ENCODE data around the gene EN1.

Gene EN1

DNA sequence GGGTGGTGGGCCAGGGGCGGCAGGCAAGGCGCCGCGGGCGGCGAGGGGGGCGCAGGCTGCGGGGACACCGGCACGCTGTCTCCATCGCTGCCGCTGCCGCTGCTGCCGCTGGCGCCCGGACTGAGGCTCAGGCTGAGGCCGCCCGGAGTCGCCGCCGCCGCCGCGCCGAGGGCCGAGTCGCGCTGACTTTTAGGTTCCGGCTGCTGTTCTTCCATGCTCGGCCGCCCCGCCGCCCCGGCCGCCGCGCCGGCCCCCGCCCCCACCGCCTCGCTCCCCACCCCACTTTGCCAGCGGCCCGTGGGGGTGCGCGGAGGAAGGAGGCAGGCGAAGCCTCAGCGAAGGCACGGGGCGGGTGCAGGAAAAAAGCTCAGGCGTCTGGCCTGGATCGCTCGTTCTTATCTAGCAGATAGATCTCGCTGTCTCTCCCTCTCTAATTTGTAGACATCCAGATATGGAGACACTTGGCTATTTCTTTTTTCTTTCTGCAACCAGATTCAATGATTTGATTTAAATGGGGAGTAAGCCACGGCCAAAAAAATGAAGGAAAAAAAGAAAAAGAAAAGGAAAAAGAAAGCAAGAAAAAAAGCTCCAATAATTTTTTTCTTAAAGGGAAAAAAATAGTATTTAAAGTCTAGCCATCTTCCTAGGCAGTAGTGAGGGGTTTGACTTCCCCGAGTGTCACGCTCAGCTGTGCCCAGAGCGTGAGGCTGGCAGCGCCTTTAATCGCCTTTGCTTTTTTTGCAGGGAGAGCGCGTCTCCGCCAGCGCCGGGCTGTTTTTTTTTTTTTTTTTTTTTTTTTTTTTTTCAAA is at the start of gene EN1:
Gene EN1, minus strand, starts transcription at position 696 of the 809 bp plus-strand sequence. Its CDS starts 481 bp downstream, at position 215.
- DNase-seq, result peak; percentile 79

DNA sequence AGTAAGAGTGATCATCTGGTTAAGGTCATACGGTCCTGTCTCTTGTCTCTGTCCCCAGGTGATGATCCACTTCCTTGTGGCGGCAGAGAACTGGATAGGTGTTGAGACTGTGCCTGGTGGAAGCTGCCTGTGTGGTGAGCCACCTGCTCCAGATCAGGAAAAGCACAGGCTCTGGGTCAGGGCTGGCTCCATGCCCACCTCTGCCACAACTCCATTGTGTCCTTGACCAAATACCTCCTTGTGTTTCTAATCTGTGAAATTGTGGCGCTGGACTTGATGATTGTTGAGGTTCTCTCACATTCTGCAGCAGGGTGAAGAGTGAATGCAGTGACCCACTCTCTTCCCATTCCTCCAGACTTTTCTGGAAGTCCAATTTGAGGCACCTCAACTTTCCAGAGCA is 45.7 kb upstream of the EN1 start:
- no peak for DNase-seq

DNA sequence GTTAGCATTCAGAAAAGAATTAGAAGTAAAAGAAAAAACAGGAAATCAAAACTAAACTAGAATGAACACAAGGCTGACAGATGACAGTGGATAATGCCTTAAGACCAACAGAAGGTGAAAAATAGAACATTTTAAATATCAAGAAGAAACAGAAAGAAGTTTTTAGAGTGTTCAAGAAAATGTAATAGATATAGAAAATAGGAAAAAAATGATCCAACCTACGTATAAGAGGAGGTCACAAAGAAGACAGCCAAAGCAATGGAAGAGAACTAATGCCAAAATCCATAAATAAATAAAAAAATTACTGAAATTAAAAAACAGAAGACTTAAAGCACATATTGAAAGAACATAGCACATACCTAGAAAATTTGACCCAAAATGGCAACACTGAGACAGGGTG is 42.5 kb upstream of the EN1 start:
- DNase-seq, result no peak

DNA sequence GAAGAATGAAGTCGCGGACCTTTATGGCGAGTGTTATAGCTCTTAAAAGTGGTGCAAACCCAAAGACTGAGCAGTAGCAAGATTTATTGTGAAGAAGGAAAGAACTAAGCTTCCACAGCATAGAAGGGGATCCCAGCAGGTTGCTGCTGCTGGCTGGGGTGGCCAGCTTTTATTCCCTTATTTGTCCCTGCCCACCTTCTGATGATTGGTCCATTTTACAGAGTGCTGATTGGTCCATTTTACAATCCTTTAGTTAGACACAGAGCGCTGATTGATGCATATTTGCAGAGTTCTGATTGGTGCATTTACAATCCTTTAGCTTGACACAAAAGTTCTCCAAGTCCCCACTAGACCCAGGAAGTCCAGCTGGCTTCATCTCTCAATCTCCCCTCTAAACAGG is 36.3 kb upstream of the EN1 start:
- no peak for DNase-seq

DNA sequence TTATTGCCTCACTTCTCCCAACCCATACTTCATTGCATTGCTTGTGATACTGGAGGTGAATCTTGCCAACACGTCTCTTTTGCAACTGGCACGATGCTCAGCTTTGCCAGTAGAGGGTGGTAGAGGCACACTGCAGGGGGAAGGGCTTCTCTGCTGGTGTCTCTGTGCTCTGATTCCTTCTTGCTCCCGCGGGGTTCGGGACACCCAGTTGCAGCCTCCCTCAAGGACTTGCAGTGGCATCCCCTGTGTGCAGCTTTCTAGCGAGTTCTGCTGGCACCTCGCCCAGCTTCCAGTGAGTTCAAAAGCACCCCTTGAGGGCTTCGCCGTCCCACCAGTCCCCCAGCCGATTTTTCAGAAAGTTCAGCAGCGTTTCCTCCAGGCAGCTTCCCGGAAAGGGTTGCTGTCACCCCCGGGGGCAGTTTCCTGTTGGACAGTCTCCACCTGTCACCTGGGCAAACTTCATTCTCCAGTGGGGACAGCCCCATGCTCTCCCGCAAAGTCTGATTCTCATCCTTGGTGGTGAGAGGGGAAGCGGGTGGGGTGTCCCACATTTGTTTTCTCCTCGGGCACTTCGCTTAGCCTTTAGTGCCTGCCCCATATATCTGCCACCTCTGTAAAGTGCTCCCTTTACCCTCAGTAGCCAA is 35.4 kb upstream of the EN1 start:
- peak; percentile 54 for DNase-seq

DNA sequence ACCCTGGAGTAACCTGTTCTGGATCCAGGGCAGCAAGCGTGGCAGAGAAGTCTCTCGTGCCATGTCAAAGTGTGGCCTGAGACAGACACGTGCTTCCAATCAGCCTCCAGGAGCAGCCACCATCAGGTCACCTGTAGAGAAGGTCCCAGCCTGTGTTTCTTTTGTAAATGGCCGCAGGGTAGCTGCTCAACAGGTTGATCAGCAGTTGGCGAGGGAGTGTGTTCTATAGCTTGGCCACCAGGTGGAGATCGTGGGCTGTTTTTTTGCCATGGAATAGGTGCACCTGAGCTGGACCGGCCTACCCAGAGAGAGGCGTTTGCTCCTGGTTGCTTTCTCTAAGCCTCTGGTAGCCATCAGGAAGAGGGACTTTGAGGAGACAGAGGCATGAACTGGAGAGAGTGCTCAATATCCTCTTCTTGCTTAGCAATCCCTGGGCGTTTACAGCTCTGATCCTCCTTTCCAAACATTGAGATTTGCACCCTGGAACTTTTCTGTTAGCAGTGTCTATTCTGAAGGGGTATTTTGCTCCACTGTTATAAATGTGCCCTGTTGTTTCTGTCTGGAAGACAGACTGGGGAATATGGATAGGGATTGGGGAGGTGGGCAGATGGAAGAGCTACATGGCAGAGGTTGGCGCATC is 34.2 kb upstream of the EN1 start:
- DNase-seq, result peak; percentile 23

DNA sequence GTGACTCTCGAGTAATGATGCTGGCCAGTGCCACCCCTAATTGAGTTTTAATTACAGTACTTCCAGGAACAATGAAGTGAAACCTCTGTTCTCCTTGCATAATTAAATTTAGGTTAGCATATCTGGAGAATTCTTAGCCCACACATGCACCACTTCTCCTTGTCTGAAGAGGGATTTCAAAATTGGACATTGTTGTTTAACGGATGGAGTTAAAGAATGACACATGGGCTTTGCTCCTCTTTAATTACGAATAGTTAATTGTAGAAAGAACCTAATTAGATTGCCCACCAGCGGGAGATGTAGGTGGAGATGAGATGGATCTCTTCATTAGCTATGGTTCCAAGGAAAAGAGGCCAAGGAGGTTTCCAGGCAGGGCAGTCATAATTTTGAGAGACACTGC is 33.1 kb upstream of the EN1 start:
- DNase-seq, result no peak

DNA sequence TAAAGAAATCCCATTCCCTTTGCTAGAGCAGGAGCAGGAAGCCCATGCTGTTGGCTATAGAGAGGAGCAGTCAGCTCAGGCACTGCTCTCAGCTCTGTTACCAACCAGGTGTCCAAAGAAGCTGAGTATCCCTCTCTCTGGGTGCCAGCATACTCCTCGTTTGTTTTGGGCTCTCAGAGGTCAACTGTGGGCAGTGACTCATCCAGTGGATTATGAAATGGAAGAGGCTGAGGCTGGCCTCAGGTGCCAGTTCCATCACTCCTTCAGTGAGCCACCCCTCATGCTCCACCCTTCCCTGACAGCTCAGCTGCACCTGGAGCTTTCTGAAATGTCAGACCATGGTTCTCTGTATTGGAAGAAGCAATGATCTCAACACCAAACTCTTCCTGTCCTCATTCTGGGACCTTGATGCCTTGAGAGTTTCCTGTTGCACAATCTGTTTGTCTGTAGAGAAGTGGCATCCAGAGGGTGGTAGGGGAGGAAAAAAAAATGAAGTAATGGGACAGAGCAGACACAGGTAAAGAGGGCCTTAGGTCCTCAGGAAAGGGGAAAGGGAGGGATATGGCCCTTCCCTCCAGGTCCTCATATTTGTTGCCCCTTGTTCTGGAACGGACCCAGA is 31.2 kb upstream of the EN1 start:
- no peak for DNase-seq

DNA sequence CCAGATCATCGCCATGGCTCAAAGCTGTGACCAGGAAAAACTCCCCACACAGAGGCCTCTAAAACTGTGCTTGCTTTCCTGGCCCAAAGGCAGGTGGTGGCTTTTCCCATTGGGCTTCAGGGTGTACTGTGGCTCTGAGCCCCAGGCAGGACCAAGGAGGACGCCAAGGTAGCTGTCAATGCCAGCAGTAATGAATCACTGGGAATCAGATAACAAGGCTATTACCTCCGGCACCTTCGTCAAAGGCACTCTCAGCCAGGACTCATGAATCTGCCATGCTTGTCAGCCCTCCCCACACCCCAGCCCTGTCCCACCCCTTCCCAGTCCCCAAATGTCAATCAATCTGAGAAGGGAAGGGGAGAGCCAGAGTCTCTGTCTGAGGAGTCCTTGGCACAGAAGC is 27.9 kb upstream of the EN1 start:
- DNase-seq, result no peak

DNA sequence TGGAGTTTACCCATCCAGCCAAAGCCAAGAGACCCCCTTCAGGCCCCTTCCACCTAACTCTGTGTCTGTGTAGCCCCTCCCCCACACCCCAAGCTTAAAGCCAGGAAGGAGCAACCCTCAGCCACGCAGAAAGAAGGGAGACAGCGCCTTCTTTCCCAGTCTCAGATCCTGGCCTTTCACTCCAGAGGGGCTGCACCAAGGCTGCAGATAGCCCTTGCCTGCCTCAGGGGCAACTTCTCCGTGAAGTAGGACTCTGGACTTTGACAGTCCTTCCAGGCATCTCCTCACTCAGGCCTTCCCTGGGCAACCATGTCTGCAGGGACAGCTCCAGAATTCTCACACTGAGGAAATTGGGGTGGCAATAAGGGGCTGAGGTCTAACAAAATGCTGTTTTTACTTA is 26.9 kb upstream of the EN1 start:
- DNase-seq, result no peak

DNA sequence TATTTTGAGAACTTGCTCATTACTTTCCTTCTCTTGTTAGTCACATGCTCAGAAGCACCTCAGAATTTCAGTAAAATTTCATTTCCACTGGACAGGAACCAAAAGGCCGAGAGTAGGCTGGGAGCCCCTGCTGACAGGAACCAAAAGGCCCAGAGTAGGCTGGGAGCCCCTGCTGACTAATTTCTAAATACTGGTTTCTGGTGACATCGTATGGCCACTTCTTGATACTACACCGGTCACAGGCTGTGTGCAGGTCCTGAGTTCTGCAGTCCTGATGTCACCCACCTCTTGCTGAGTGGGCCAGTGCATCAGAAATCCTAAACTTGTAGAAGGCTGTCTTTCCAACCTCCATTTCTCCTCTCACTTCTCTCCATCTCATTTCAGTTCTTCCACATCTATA is 17.7 kb upstream of the EN1 start:
- peak; percentile 66 for DNase-seq

DNA sequence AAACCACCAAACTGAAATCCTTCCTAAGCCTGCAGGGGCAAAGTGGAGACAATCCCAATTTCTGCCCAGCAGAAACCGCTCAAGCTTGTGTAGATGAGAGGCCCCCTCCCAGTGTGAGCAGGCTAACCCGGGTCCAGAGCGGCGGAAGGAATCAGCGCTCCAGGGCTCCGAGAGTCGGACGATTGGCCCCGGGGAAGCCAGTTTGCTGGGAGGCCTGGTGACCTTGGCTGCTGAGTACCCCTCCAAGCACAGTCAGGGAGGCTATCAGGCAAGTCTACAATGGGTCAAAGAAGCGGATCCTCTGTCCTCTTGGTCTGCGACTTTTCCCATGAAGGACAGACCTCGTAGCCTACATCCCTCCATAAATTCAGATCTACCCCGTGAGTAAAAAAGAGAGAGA is 16.8 kb upstream of the EN1 start:
- DNase-seq, result no peak

DNA sequence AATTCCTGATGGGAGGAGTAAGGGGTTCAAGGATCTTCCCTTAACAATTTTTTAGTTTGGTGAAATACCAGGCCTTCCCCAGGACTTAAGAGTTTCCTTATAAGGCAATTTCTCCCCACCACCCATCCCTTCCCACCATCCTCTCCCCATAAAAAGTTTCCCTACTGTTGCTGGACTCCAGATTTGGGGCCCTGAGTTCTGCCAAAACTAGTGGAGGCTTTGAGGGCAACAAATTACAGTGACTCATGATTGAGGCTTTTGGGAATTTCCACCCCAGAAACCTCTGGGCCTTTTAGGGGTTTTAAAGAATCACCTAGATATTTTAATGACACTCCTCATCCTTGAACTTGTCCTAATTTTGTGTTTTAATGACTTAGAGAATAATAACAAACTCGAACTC is 14.3 kb upstream of the EN1 start:
- peak; percentile 79 for DNase-seq

DNA sequence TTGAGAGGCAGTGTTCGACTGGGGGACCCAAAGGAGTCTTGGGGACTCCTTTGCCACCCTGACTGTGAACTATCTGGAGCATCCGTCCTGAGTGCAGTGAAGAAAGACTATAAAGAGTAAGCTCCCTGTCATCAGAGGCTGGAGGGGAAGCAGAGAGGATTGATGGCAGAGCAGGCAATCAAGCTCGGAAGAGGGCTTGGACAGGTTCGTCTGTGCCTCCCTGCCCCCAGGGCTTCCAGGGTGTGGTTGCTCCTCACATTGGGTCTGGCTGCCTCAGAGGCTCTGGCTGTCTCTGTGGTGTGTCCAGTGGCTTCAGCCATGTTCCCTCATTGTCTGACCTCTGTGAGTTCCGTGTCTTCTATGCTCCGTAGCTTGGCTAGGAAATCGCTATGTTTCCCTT is 13.8 kb upstream of the EN1 start:
- no peak for DNase-seq

DNA sequence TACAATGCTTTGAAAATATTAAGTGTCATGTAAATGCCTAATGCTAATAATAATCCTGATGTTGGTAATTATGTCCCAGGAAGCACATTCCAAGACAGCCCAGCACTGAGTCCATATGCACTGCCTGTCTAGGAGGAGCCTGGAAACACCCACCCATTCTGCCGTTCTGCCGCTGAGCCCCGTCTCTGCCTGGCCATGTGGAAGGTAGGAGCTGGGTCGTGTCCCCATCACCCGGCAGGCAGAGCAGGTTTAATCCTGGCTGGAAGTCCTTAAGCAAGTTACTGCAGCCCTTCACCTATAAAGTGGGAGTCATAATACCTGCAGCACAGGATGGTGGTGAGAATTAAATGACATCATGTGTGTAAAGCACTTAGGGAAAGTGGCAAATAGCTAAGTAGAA is 13.1 kb upstream of the EN1 start:
- no peak for DNase-seq

DNA sequence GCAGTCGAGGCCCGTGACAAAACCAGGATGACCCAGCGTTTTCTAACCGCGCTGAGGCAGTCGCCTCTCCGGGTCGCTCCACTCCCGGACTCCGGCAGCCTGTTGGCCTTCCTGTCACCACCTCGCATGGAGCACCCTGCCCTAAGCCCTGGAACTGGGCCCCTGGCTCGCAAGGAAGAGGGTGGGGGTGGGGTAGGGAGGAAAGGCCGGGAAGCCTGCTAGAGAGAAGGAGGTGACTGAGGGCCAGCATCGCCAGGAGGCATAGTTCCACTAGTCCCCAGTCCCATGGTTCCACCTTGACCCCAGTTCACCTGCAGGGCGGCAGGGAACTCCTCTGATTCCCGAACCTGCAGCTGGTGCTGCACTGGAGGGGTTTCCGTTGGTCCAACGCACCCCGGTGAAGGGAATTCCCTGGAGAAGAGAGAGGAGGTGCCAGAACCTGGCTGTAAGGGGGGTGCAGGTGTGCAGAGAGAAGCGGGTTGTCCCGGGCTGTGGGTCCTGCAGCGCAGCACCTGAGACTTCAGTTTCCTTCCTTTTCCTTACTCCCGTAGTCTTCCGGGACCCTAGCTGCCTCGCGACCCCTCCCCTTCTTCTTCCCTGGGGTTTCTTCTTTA is 11.8 kb upstream of the EN1 start:
- DNase-seq, result no peak

DNA sequence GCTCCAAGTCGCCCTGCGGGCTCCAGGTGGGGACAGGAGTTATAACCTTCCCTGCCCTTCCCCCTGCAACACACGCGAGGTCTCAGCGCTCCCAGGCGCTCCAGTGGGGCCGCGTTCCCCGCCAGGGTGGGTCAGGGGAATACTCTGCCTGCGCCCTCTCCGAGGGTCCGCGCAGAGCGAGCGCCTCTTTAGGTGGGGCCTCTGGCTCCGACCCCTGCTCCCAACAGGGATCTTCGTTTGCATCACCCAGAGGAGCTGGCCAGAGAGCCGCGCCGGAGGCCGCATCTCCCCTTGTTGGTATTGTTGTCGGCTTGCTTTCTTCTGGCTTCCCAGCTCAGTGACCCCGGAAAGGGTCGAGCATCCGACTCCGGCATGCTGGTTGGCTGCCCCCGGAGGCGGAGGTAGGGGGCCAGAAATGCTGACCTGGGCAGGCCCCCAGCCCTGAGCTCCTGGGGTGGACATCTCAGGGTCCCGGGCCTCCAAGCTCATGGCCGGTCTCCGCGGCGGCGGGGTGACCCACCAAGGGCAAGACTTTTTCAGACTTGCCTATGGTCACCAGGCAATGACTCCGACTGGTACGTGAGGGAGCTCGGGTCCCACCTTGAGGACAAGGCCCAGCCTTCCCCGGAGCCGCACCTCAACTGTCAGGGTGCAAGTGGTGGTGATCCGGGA is 11.2 kb upstream of the EN1 start:
- DNase-seq, result no peak

DNA sequence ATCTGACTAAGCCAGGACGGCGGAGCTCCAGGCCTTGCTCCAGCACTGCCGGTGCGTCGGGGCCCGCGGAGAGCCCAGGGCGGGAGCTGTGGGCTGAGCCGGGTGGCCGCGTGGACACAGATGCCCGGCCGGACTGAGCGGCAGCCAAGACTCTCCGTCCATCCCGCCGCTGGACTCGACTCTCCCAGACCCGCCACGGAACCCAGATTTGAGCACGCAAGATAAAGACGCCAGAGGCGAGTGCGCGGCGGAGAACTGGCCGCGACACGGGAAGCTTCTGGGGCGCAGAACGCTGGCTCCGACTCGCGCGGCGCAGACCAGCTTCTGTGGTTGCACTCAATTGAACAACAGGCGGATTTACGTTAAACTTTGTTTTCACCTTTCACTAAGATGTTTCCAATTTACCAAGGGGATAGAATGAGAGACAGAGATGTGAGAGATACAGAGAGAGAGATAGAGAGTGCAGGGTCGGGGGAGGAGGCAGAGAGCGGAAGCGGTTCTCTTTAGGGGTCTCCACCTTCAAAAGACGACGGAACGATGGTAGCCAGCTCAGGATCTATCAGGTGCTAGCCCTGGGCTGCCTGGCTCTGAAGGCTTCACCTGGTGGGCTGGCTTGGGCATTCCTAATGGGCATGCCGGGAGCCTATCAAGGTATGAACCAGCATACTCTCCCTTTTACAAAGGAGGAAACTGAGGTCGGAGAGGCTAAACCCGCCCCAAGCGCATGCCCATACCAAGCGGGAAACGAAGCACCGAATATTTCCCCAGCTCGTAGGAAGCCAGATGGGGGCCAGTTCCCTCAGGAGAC is 10.4 kb upstream of the EN1 start:
- DNase-seq, result no peak

DNA sequence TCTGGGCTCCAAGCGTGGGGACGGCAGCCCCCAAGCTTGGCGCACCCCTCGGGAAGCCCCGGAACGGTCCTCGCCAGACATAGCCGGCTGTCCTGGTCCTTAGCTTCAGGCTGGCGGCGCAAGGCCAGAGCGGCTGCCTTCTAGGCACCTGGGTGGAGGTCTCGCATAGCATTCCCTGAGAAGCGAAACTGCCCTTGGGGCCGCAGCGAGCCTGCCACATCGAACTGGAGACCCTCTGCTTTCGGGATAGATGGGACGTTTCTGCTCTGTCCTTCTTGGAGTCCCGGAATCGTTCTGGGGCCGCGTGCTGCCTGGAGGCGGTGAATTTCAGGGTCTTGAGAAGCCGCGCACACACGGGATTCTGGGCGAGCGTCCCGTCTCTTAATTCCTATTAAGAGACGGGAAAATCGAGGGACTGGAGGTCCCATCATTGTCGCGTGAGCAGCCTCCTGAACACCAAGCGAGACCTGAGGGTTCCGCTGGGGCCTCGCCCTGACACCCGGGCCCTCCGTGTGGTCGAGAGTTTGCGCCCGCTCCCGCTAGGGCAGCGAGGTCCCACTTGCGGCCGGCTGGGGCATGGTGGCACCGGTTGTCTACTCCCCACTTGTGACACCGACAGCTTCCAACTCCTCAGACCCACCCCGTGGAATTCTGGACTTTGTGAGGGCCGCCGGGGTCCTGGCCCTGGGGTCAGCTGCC is 9.7 kb upstream of the EN1 start:
- DNase-seq, result no peak

DNA sequence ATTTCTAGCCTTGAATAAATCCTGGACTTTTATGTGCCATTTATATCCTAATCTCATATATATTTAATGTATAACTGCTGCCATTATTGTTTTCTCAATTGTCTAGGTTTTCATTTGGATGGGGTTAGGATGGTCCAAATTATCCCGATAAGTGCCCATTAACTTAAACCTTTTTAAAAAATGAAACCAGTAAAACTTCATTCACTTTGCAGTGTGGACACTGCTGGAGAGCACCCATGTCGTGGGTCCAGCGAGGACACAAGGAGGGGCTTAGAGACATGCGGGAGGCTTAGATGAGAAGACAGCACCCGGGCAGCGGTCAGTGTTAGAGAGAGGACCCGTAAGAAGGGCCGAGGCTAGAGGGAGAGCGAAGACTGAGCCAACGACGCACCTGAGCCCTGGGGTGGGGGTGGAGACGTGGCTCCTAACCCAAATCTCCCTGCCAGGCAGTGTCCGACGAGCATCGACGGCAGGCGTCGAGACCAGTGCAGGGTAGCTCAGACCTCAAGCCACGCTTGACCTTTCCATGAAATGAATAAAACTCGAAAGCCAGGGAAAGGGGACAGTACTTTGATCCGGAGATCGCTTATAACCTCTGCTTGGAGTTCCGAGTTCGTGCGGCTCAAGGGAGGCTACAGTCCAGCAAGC is 9.0 kb upstream of the EN1 start:
- no peak for DNase-seq
